ENCODE results near the gene TSHR. TPM values are rescaled to one million over a fixed set of nuclear protein-coding genes. Genes with fewer than 3 reads are reported as not detected.

Gene TSHR
- total and polyA plus RNA-seq, 3 donors from 2014 or later = 0.87 to 0.88 TPM; not detected in 1

DNA sequence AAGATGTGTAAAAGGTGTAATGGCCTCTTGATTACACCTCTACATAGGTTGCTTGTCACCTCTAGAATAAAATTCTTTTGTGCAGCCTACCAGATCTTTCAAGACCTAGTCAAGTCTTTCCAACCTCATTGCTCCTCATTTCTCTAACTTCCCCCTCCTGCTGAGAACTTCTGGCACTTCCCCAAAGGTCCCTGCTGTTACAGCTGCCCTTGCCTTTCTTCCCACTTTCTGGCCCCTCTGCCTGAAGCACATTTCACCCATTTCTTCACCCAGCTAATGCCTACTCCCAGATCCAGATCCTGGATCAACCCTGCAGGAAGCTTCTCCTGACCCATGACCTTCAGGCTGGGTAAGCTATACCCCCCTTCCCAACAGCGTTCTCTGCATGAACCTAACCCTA, 1.5 kb downstream of the TSHR start:
- no peak for DNase-seq
- Histone ChIP-seq H3K27me3 (no peaks in the 10 kb centered on the region), H3K4me3 (no peak overlapping the region), H3K36me3 (ENCODE audit: low read depth, missing control alignments) (no peaks in the 10 kb centered on the region), H3K27ac (no peak overlapping the region), H3K4me1 (no peaks in the 10 kb centered on the region), H3K9me3 (no peaks in the 10 kb centered on the region)
- TF ChIP-seq POLR2A (IDR thresholded peaks at IDR 0.05) = no peak
- TF ChIP-seq, protein P1, sequence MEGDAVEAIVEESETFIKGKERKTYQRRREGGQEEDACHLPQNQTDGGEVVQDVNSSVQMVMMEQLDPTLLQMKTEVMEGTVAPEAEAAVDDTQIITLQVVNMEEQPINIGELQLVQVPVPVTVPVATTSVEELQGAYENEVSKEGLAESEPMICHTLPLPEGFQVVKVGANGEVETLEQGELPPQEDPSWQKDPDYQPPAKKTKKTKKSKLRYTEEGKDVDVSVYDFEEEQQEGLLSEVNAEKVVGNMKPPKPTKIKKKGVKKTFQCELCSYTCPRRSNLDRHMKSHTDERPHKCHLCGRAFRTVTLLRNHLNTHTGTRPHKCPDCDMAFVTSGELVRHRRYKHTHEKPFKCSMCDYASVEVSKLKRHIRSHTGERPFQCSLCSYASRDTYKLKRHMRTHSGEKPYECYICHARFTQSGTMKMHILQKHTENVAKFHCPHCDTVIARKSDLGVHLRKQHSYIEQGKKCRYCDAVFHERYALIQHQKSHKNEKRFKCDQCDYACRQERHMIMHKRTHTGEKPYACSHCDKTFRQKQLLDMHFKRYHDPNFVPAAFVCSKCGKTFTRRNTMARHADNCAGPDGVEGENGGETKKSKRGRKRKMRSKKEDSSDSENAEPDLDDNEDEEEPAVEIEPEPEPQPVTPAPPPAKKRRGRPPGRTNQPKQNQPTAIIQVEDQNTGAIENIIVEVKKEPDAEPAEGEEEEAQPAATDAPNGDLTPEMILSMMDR (IDR thresholded peaks at IDR 0.05) = no peak
- 87 to 88% methylated on average over 1 of the region's 1 CpG for WGBS, 2 donors
- intact Hi-C loops (cut with DNase I; ENCODE audit: low total_unique reads) = no loop called here

DNA sequence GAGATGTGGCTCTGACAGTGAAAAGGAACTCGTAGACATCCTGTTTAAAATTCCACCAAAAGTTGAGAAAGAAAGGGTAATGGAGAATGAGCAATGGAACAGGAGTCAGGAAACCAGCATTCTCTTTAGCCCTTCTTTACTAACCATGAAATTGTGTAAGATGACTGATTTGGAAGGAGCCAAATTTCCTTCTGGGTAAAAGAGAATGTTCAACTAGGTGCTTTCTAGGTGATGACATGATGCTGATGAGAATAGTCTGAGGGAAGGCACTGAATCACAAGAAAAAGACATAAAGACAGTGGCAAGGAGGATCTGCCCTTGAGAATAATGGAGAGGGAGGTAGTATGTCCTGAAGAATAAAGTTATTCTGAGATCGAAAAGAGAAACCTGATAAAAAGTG, 2.2 kb downstream of the TSHR start:
- H3K27me3 ChIP-seq = no peaks in the 10 kb centered on the region
- intact Hi-C loops (cut with DNase I; ENCODE audit: low total_unique reads) = no loop called here
- WGBS, 2 donors = 83 to 84% methylated on average over 2 of the region's 2 CpGs
- no peak overlapping the region for H3K4me3 ChIP-seq
- H3K9me3 ChIP-seq = no peaks in the 10 kb centered on the region
- no peak overlapping the region for H3K27ac ChIP-seq
- TF ChIP-seq POLR2A (IDR thresholded peaks at IDR 0.05) = no peak
- TF ChIP-seq, protein P1 (IDR thresholded peaks at IDR 0.05) = no peak
- no peaks in the 10 kb centered on the region for H3K4me1 ChIP-seq
- no peak for DNase-seq
- no peaks in the 10 kb centered on the region for H3K36me3 ChIP-seq (ENCODE audit: low read depth, missing control alignments)

DNA sequence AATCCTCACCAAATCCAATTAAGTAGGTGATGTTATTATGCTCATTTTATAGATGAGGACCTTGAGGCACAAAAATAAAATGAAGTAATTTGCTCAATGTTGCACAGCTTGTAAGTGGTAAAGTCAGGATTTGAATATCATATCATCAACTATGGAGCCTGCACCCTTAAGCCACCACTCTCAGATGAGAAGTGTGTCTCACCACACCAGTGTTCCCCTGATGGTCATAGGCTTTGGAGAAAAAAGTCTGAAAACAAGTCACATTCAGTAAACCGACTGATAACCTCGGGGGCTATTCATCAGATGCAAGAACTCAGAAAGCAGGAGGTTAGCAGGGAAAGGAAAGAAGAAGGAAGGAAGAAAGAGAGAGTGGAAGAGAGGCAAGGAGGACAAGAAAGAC, 2.8 kb downstream of the TSHR start:
- no peak overlapping the region for H3K27ac ChIP-seq
- no peaks in the 10 kb centered on the region for H3K27me3 ChIP-seq
- TF ChIP-seq, protein P1 (IDR thresholded peaks at IDR 0.05) = no peak
- TF ChIP-seq POLR2A (IDR thresholded peaks at IDR 0.05) = no peak
- no peaks in the 10 kb centered on the region for H3K4me1 ChIP-seq
- H3K4me3 ChIP-seq = no peak overlapping the region
- no peaks in the 10 kb centered on the region for H3K9me3 ChIP-seq
- intact Hi-C loops (cut with DNase I; ENCODE audit: low total_unique reads) = no loop called here
- H3K36me3 ChIP-seq (ENCODE audit: low read depth, missing control alignments) = no peaks in the 10 kb centered on the region
- 93 to 94% methylated on average over 2 of the region's 2 CpGs for WGBS, 2 donors
- no peak for DNase-seq

DNA sequence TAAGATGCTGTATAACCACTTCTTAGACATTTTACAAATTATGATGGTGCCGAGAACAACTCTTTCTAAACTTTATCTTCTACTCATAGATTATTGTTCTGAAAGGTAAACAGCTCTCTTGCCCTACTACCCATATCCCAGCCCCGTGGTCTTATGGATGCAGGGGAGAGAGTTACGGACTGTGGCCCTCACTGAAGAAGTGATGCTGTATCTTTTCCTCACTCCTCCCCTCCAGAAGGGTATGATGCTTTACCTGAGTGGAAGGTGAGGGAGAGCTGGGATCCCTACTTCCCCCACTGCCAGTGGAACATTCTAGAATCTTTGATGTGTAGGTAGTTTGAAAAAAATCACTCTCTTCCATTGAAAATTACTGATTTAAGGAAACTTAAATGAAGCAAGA, 3.5 kb downstream of the TSHR start:
- TF ChIP-seq, protein P1 (IDR thresholded peaks at IDR 0.05) = no peak
- no peak for TF ChIP-seq POLR2A (IDR thresholded peaks at IDR 0.05)
- Histone ChIP-seq H3K4me1 (no peaks in the 10 kb centered on the region), H3K27ac (no peak overlapping the region), H3K27me3 (no peaks in the 10 kb centered on the region), H3K9me3 (no peaks in the 10 kb centered on the region), H3K36me3 (ENCODE audit: low read depth, missing control alignments) (no peaks in the 10 kb centered on the region), H3K4me3 (no peak overlapping the region)
- no peak for DNase-seq
- 78 to 79% methylated on average over 3 of the region's 3 CpGs for WGBS, 2 donors
- intact Hi-C loops (cut with DNase I; ENCODE audit: low total_unique reads) = no loop called here

DNA sequence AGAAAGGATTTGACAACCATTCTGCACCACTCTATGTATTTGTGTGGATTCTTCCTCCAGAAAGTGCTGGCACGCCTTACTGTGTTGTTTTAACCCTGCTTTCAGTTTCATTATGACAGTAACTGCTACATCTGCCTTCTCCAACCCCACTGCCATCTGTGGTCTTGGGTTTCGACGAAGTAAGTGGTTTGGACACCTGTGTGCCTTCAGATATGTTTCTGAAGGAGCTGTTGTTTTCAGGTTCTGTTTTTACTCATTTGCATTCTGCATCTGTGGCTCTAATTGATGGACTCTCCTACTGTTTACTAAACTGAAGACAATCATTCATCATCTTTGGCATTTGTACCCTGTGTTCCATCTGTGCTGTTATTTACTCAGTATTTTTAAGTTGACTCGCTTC, 4.1 kb downstream of the TSHR start:
- Histone ChIP-seq H3K27me3 (no peaks in the 10 kb centered on the region), H3K4me1 (no peaks in the 10 kb centered on the region), H3K9me3 (no peaks in the 10 kb centered on the region), H3K36me3 (ENCODE audit: low read depth, missing control alignments) (no peaks in the 10 kb centered on the region), H3K4me3 (no peak overlapping the region), H3K27ac (no peak overlapping the region)
- intact Hi-C loops (cut with DNase I; ENCODE audit: low total_unique reads) = no loop called here
- WGBS, 2 donors = 72% methylated on average over 4 of the region's 4 CpGs
- TF ChIP-seq, protein P1 (IDR thresholded peaks at IDR 0.05) = no peak
- no peak for TF ChIP-seq POLR2A (IDR thresholded peaks at IDR 0.05)
- DNase-seq = no peak
